Measurements from ENCODE around the gene UAP1L1.

DNA sequence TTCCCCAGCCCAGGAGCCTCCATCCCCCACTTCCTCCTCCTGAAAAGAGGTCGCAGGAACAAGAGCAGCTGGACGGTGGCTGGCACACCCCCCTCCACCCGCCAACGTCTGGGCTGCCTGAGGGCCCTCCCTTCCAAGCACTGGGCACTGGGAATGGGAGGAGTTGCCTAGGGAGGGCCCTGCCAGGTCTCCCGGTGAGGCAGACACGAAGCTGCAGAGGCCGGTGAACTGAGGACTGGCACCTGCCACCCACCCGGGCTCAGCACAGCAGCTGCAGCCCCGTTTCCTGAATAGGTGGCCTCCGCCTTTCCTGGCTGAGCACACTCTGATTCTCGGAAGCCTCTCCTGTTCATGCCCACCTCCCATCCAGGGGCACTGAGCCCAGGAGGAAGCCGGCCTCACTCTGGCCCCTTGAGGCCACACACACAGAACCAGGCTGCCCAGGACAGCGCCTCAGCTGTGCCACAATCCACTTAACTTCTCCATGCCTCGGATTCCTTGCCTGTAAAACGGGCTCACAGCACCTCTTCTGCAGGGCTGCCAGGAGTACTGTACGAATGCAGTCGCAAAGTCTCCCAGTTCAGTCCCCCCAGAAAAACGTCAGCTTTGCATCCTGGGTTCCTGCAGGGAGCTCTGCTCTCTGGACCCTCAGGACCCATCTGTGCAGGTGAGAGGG, 32.7 kb upstream of the UAP1L1 start:
- no peak for TF ChIP-seq SUZ12 (IDR thresholded peaks at IDR 0.05; ENCODE audit: extremely low read depth, insufficient read depth, insufficient read length)
- no peak for TF ChIP-seq YY1 (IDR thresholded peaks at IDR 0.05; ENCODE audit: insufficient read depth, insufficient read length)

All from NT2/D1 (cell line).